ENCODE results near the gene TMEM87A. TPM values are rescaled to one million over a fixed set of nuclear protein-coding genes. Genes with fewer than 3 reads are reported as not detected.

TMEM87A gene
- polyA plus RNA-seq, 1 experiment: 37.4 TPM

DNA sequence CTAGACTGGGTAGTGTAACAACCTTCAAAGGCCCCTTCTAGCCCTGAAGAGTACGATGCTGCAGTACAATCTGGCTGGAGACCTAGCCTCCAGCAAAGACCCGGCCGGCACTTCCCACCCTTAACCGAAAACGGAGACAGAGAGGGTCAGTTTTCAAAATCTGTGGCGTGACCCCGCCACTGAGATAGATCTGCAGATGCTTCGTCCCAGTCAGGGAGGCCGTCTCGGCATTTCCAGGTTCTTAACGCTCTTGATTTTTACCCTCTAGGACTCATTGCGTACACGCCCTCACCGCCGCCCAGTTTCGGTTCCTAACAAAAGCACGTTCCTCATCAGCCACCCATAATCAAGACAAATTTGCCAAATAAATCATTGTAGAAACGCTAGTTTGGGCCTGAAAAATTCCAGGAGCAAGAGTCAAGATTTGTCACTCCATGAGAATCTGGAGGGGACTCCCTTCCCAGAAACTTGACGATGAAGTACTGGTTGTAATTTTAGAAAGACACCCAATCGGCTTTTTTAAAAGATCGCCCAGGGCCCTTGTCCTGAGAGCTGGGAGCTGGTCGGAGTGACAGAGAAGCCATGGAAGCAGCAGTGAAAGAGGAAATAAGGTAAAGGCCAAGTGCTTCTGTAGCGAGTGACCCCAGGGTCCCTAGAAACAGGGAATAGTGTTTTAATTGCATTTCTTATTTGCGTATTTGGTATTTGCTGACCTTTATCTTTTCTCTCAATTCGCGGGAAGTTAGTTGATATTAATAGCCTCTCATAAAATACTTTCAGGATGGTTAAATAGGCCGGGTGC lies 868 bp upstream of the TMEM87A start:
- H3K27ac ChIP-seq (ENCODE audit: low read depth, low read length): peak overlapping the region; percentile 98
- peak overlapping the region; percentile 92 for H3K4me3 ChIP-seq (ENCODE audit: low read depth, low read length)
- CTCF ChIA-PET: interaction anchor here (0.5 to 2.6 kb wide), 4 partner anchors 8 to 137 kb away, joined by 3 to 11 read pairs (median 4); no protein-coding TSS in a partner anchor
- POLR2A ChIA-PET: interaction anchor here (0.8 to 1.2 kb wide), 14 partner anchors 8 to 221 kb away, joined by 3 to 14 read pairs (median 4); partner anchors contain the start of genes SNAP23, VPS39 and ZNF106
- no peaks in the 10 kb centered on the region for H3K27me3 ChIP-seq (ENCODE audit: control insufficient read depth, insufficient read depth, low read length)
- no peaks in the 10 kb centered on the region; the same call in 1 of the 2 replicates for H3K9me3 ChIP-seq (ENCODE audit: control insufficient read depth, insufficient read depth, low read length)
- DNase-seq (ENCODE audit: low read depth, low spot score): no peak
- TF ChIP-seq, protein P1, sequence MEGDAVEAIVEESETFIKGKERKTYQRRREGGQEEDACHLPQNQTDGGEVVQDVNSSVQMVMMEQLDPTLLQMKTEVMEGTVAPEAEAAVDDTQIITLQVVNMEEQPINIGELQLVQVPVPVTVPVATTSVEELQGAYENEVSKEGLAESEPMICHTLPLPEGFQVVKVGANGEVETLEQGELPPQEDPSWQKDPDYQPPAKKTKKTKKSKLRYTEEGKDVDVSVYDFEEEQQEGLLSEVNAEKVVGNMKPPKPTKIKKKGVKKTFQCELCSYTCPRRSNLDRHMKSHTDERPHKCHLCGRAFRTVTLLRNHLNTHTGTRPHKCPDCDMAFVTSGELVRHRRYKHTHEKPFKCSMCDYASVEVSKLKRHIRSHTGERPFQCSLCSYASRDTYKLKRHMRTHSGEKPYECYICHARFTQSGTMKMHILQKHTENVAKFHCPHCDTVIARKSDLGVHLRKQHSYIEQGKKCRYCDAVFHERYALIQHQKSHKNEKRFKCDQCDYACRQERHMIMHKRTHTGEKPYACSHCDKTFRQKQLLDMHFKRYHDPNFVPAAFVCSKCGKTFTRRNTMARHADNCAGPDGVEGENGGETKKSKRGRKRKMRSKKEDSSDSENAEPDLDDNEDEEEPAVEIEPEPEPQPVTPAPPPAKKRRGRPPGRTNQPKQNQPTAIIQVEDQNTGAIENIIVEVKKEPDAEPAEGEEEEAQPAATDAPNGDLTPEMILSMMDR (IDR thresholded peaks at IDR 0.05; ENCODE audit: low read depth, low read length): no peak

DNA sequence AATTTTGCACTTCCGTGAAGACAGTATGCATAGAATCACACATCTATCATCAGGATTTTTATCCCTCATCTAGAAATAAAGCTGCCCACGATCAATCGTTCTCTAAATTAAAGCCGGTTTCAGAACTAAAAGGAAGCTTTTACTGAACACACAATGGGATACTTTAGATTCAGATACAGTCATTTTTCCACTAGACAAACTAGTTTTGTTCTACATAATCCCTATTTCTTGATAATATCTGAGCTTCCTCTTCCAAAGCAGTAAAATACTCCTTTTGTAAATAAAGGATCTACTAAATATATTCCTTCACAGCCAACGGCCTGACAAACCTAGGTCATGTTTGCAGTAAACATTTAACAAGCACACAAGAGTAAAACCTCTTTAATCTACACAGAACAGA lies 2.2 kb downstream of the TMEM87A start:
- POLR2A ChIA-PET: no interaction called here
- Histone ChIP-seq H3K27me3 (ENCODE audit: control insufficient read depth, insufficient read depth, low read length) (no peaks in the 10 kb centered on the region), H3K27ac (ENCODE audit: low read depth, low read length) (no peak overlapping the region), H3K4me3 (ENCODE audit: low read depth, low read length) (peak overlapping the region; percentile 92), H3K9me3 (ENCODE audit: control insufficient read depth, insufficient read depth, low read length) (no peaks in the 10 kb centered on the region; the same call in 1 of the 2 replicates)
- TF ChIP-seq, protein P1 (IDR thresholded peaks at IDR 0.05; ENCODE audit: low read depth, low read length): no peak
- CTCF ChIA-PET: interaction anchor here (0.7 kb wide), 1 partner anchor 38 kb away, joined by 3 read pairs; no protein-coding TSS in a partner anchor
- DNase-seq (ENCODE audit: low read depth, low spot score): no peak

DNA sequence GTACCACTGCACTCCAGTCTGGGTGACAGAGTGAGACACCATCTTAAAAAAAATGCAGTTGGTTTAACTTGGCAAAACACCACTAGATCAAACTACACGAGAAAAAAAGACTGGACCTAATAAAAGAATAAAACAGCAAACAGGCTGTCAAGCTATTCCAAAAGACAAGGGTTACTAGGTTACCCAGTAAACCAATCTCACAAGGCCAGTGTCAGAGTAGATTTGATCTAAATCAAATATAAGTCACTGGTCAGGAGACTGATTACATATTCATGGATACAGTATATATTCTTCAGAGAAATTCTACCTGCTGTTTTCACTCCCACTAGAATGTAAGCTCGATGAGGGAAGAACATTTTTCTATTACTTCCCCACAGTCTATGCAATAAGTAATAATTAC lies 2.7 kb downstream of the TMEM87A start:
- no peaks in the 10 kb centered on the region; the same call in 1 of the 2 replicates for H3K9me3 ChIP-seq (ENCODE audit: control insufficient read depth, insufficient read depth, low read length)
- CTCF ChIA-PET: interaction anchor here (0.7 kb wide), 1 partner anchor 38 kb away, joined by 3 read pairs; no protein-coding TSS in a partner anchor
- H3K4me3 ChIP-seq (ENCODE audit: low read depth, low read length): no peak overlapping the region
- TF ChIP-seq, protein P1 (IDR thresholded peaks at IDR 0.05; ENCODE audit: low read depth, low read length): no peak
- H3K27ac ChIP-seq (ENCODE audit: low read depth, low read length): no peak overlapping the region
- POLR2A ChIA-PET: interaction anchor here (0.6 kb wide), 1 partner anchor 161 kb away, joined by 4 read pairs; no protein-coding TSS in a partner anchor
- DNase-seq (ENCODE audit: low read depth, low spot score): no peak
- H3K27me3 ChIP-seq (ENCODE audit: control insufficient read depth, insufficient read depth, low read length): no peaks in the 10 kb centered on the region

DNA sequence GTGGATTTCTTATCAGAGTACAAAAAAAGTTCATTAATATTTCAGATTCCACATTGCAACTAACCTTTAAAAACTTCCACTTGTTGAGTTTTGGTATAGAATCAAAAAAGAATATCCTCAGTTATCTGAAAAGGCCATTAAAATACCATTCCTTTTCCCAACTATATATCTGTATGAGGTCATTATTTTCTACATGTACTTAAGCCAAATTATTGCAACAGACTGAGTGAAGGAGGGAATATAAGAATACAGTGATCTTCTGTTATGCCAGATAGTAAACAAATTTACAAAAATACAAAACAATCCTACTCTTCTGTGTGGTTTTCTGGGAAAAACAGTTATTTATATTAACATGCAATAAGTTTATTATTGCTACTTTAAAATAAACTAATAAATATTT lies 5.9 kb downstream of the TMEM87A start:
- H3K27ac ChIP-seq (ENCODE audit: low read depth, low read length): no peak overlapping the region
- CTCF ChIA-PET: no interaction called here
- POLR2A ChIA-PET: no interaction called here
- TF ChIP-seq, protein P1 (IDR thresholded peaks at IDR 0.05; ENCODE audit: low read depth, low read length): no peak
- no peak for DNase-seq (ENCODE audit: low read depth, low spot score)
- H3K4me3 ChIP-seq (ENCODE audit: low read depth, low read length): no peak overlapping the region
- H3K27me3 ChIP-seq (ENCODE audit: control insufficient read depth, insufficient read depth, low read length): no peaks in the 10 kb centered on the region
- no peaks in the 10 kb centered on the region; the same call in 1 of the 2 replicates for H3K9me3 ChIP-seq (ENCODE audit: control insufficient read depth, insufficient read depth, low read length)

DNA sequence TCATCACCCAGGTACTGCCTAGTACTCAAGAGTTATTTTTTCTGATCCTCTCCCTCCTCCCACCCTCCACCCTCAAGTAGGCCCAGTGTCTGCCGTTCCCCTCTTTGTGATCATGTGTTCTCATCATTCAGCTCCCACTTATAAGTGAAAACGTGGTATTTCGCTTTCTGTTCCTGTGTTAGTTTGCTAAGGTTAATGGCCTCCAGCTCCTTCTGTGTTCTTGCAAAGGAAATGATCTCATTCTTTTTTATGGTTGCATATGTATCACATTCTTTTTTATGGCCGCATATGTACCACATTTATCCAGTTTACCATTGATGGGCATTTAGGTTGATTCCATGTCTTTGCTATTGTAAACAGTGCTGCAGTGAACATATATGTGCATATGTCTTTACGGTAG lies 8.4 kb downstream of the TMEM87A start:
- TF ChIP-seq, protein P1 (IDR thresholded peaks at IDR 0.05; ENCODE audit: low read depth, low read length): no peak
- POLR2A ChIA-PET: no interaction called here
- Histone ChIP-seq H3K27ac (ENCODE audit: low read depth, low read length) (no peak overlapping the region), H3K9me3 (ENCODE audit: control insufficient read depth, insufficient read depth, low read length) (no peaks in the 10 kb centered on the region), H3K27me3 (ENCODE audit: control insufficient read depth, insufficient read depth, low read length) (no peaks in the 10 kb centered on the region), H3K4me3 (ENCODE audit: low read depth, low read length) (no peak overlapping the region)
- CTCF ChIA-PET: interaction anchor here (0.7 to 1.4 kb wide), 2 partner anchors 23 to 120 kb away, joined by 3 to 5 read pairs; no protein-coding TSS in a partner anchor
- DNase-seq (ENCODE audit: low read depth, low spot score): no peak
